ENCODE results near the gene PTPRM.

DNA sequence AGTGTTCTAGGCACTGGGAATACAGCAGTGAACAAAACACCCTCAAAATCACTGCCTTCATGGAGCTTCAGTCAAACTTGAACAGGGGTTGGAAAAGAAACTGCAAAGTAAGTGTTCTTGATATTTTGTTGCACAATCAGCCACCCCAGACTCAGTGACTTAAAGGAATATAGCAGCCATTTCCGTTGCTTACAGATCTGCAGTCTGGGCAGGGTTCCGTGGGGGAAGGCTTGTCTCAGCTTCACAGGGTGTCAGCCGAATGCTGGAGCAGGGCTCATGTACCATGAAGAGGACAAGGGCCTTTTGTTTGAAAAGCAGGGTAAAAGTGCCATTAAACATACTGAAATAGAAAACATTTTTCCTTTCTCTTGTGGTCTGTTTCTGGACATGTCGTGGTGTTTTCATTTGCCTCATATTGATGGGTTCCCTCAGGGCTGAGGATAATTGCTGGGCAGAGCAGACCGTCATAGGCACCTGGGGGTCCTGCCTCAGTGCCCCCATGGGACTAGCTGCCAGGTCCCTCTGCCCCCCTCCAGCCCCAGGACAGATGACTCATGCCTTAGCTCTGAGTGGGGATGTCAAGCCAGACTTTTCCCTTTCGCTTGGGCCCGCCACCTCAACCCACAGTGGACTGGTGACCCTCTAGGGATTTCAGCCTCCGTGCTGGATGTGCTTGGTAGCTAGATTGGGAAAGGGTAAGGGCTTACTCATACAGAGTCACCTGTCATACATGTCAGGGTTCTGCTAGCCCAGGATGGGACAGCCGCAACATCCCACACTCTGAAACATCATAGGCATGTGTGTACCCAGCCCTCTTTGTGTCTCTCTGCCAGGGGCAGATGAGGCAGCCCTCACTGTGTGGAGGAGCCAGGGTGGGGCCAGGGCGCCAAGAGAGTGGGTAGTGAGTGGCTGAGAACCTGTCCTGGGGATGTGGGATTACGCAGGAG, 96.5 kb downstream of the PTPRM start:
- TF ChIP-seq POLR2A (IDR thresholded peaks at IDR 0.05; ENCODE audit: low read depth, low read length) (no peak), POLR2AphosphoS5 (IDR thresholded peaks at IDR 0.05; ENCODE audit: low read depth, low read length) (no peak)

Measured in GM12892 (cell line).